Parathyroid adenoma (tissue), 2 donors: ENCODE results near the gene MYOF.

Experiments
- H2AFZ ChIP-seq: fragments of 300-600 bp; sonication (generic); one replicate; pipeline ENCODE4 v1.7.0; 2017; ENCODE audit warnings: antibody characterized with exemption, mild to moderate bottlenecking
- H3K27ac ChIP-seq: fragments of 300-600 bp; sonication (generic); one replicate; pipeline ENCODE4 v1.7.0; 2017
- H3K27me3 ChIP-seq: fragments of 300-600 bp; sonication (generic); one replicate; pipeline ENCODE4 v1.7.0; 2017; ENCODE audit warnings: low read length; ENCODE audit not compliant: control insufficient read depth, insufficient read depth
- H3K36me3 ChIP-seq: fragments of 300-600 bp; sonication (generic); one replicate; pipeline ENCODE4 v1.7.0; 2017; ENCODE audit warnings: low read length; ENCODE audit not compliant: control insufficient read depth, insufficient read depth
- H3K4me1 ChIP-seq: fragments of 300-600 bp; sonication (generic); one replicate; pipeline ENCODE4 v1.7.0; 2017; ENCODE audit warnings: control low read depth
- H3K4me2 ChIP-seq: fragments of 300-600 bp; sonication (generic); one replicate; pipeline ENCODE4 v1.7.0; 2017; ENCODE audit warnings: low read length
- H3K4me3 ChIP-seq: fragments of 300-600 bp; sonication (generic); one replicate; pipeline ENCODE4 v1.7.0; 2017; ENCODE audit warnings: low read depth, low read length
- H3K79me2 ChIP-seq: fragments of 300-600 bp; sonication (generic); one replicate; pipeline ENCODE4 v1.7.0; 2017; ENCODE audit warnings: control low read depth
- H3K9ac ChIP-seq: fragments of 300-600 bp; sonication (generic); one replicate; pipeline ENCODE4 v1.7.0; 2017; ENCODE audit warnings: mild to moderate bottlenecking
- H3K9me3 ChIP-seq: fragments of 300-600 bp; sonication (generic); one replicate; pipeline ENCODE4 v1.7.0; 2017; ENCODE audit warnings: low read length; ENCODE audit not compliant: control insufficient read depth
- CTCF ChIP-seq: fragments of 300-600 bp; sonication (generic); IDR thresholded peaks from one replicate; pipeline ENCODE4 v1.7.0; 2017; ENCODE audit warnings: antibody characterized with exemption, mild to moderate bottlenecking
- donor health status: primary hyperparathyroidism.

Gene MYOF

GRCh38 chr10:93440591-93441091 is 41.5 kb downstream of the MYOF start:
- Histone ChIP-seq H3K9me3 (no peaks in the 10 kb centered on the region), H2AFZ (peak overlapping the region; percentile 20), H3K4me1 (peaks cover 78% of the 10 kb centered on the region), H3K27me3 (no peaks in the 10 kb centered on the region), H3K79me2 (peaks cover 5% of the 10 kb centered on the region), H3K27ac (peak overlapping the region; percentile 97), H3K4me3 (no peak overlapping the region), H3K4me2 (peak overlapping the region; percentile 52), H3K36me3 (no peaks in the 10 kb centered on the region), H3K9ac (no peak overlapping the region)
- TF ChIP-seq CTCF, result no peak

DNA sequence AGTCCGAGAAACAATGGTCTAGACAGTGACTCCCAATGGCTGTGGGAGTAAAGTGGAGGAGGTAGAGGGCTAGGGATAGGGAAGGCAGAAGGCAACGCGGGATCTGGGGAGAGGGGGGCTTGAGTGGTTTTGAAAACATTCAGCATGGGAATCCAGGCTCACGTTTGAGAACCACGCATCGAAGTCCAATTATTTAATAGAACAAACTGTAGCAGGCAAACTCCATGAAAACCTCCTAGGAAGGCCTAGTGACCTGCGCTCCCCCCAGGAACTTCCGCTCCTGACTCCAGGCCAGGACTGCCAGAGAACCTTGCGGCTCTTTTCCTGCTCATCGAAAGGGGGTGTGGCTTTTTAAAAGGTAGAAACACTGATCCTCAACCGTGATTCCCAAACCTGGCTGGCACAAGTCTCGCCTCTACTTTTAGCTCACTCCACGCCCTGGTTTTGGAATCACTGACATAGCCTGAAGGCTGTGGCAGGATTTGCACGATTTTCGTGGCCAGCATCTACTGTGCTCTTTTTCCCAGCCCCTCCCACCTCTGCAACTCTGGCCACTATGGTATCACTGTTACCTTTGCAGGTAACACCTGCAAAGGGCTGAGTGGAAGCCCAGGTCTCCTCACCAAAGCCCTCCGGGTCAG is 43.4 kb downstream of the MYOF start:
- Histone ChIP-seq H3K4me3 (no peak overlapping the region), H3K9me3 (no peaks in the 10 kb centered on the region), H3K9ac (peak overlapping the region; percentile 4), H3K27me3 (no peaks in the 10 kb centered on the region), H2AFZ (peak overlapping the region; percentile 80), H3K4me2 (peak overlapping the region; percentile 57), H3K4me1 (peaks cover 70% of the 10 kb centered on the region), H3K79me2 (peaks cover 6% of the 10 kb centered on the region), H3K27ac (peak overlapping the region; percentile 97), H3K36me3 (no peaks in the 10 kb centered on the region)
- TF ChIP-seq CTCF, result no peak

DNA sequence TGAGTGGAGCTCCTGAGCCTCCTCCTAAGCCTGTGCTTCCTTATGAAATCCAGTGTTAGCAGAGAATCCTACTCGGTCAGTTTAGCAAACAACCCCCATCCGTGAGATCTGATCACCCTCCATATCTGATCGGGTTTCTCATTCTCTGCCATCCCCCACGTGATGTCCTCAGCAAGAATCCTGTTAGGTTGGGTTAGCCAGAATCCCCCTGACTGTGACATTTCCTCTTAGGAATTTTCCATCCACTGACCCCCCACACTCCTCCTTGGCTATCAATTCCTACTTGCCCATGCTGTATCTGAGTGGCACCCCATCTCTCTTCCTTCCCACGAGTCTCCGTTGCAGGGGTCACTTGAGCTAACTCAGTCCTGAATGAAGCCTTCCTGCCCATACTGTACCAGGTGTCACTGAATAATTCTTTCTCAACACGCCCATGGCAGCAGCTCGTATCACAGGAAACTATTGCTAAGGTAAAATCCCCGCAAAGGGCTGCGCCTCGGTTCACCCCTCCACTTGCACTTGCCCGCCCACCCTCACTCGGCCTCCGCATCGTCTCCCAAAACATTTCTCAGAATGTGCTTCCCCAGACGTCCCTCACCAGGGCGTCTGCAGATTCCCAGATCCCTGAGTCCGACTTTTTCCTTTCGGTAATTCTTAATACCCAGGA is 44.1 kb downstream of the MYOF start:
- Histone ChIP-seq H3K4me3 (peak overlapping the region; percentile 1), H3K9ac (peak overlapping the region; percentile 4), H3K79me2 (peaks cover 9% of the 10 kb centered on the region), H3K36me3 (no peaks in the 10 kb centered on the region), H3K4me1 (peaks cover 64% of the 10 kb centered on the region), H3K9me3 (no peaks in the 10 kb centered on the region), H3K27me3 (no peaks in the 10 kb centered on the region), H3K27ac (peak overlapping the region; percentile 97), H2AFZ (peak overlapping the region; percentile 80), H3K4me2 (peak overlapping the region; percentile 57)
- no peak for TF ChIP-seq CTCF

- Histone ChIP-seq H3K27me3 (no peaks in the 10 kb centered on the region), H3K27ac (peak overlapping the region; percentile 97), H3K9me3 (no peaks in the 10 kb centered on the region), H3K4me3 (peak overlapping the region; percentile 1), H3K79me2 (peaks cover 12% of the 10 kb centered on the region), H3K4me2 (peak overlapping the region; percentile 57), H3K9ac (peak overlapping the region; percentile 12), H3K4me1 (peaks cover 62% of the 10 kb centered on the region), H2AFZ (peak overlapping the region; percentile 80), H3K36me3 (no peaks in the 10 kb centered on the region)
- TF ChIP-seq CTCF, result no peak
These were observed 44.8 kb downstream of the MYOF start for GRCh38 chr10:93437086-93437945.
